HG03354 (cell line): ENCODE results near the gene PGAM4.
"Not testable (repeated sequence)": the region's sequence is repeated elsewhere in the genome, so short reads cannot be mapped to it uniquely, and the experiment has no call there.

Experiments
- ATAC-seq: cut with Tn5 transposase; IDR thresholded peaks from one replicate; pipeline ENCODE4 v1.9.1; 2021; ENCODE audit warnings: mild to moderate bottlenecking; ENCODE audit not compliant: unreplicated experiment, poor library complexity, severe bottlenecking

PGAM4 gene

GRCh38 chrX:77969538-77969937, at the start of gene PGAM4:
PGAM4 (minus strand) TSS chrX:77969638; CDS start chrX:77969638, 0 bp downstream.
- no peak for ATAC-seq

- no peak for ATAC-seq
Observed at GRCh38 chrX:78011846-78012245, 42.4 kb upstream of the PGAM4 start.

GRCh38 chrX:77979870-77980269, 10.4 kb upstream of the PGAM4 start:
- no peak for ATAC-seq

GRCh38 chrX:77977518-77977917, 8.1 kb upstream of the PGAM4 start:
- no peak for ATAC-seq

- ATAC-seq: no peak
Observed at GRCh38 chrX:77977095-77977494, 7.7 kb upstream of the PGAM4 start.

GRCh38 chrX:77975755-77976154, 6.3 kb upstream of the PGAM4 start:
- no peak for ATAC-seq

GRCh38 chrX:77967631-77968030, 1.8 kb downstream of the PGAM4 start:
- ATAC-seq: no peak

- no peak for ATAC-seq
Observed at GRCh38 chrX:77966361-77966760, 3.1 kb downstream of the PGAM4 start.

- no peak for ATAC-seq
Observed at GRCh38 chrX:77962068-77962902, 7.2 kb downstream of the PGAM4 start.

- ATAC-seq: no peak
Observed at GRCh38 chrX:77961063-77961462, 8.4 kb downstream of the PGAM4 start.

- ATAC-seq: no peak
Observed at GRCh38 chrX:77960567-77960966, 8.9 kb downstream of the PGAM4 start.

- ATAC-seq: no peak
Observed at GRCh38 chrX:77953708-77954107, 15.7 kb downstream of the PGAM4 start.

GRCh38 chrX:77953302-77953701, 16.1 kb downstream of the PGAM4 start:
- ATAC-seq: no peak

GRCh38 chrX:77952173-77952572, 17.3 kb downstream of the PGAM4 start:
- ATAC-seq: no peak

GRCh38 chrX:77949840-77950239, 19.6 kb downstream of the PGAM4 start:
- ATAC-seq: no peak

GRCh38 chrX:77946571-77946970, 22.9 kb downstream of the PGAM4 start:
- ATAC-seq: no peak

- ATAC-seq: no peak
Observed at GRCh38 chrX:77945910-77946545, 23.4 kb downstream of the PGAM4 start.

GRCh38 chrX:77945031-77945430, 24.4 kb downstream of the PGAM4 start:
- not testable (repeated sequence) for ATAC-seq

GRCh38 chrX:77938083-77938680, 31.3 kb downstream of the PGAM4 start:
- no peak for ATAC-seq

GRCh38 chrX:77937291-77937690, 32.1 kb downstream of the PGAM4 start:
- ATAC-seq: no peak

GRCh38 chrX:77936299-77936698, 33.1 kb downstream of the PGAM4 start:
- ATAC-seq: no peak
